Effector memory CD4-positive, alpha-beta T cell (primary cell): Measurements from ENCODE around the gene GSTM1.
"Not testable (repeated sequence)": the region's sequence is repeated elsewhere in the genome, so short reads cannot be mapped to it uniquely, and the experiment has no call there.

Source experiments
- DNase-seq, 3 donors: peaks; one replicate each; pipeline ENCODE4 v3.0.0-alpha.2; 2020
- H3K27ac ChIP-seq: 2 replicates; pipeline ENCODE4 v1.7.0; 2013; ENCODE audit warnings: mild to moderate bottlenecking, low read length, moderate library complexity; ENCODE audit not compliant: insufficient read depth, poor library complexity, severe bottlenecking
- H3K27me3 ChIP-seq: replicated peaks from 2 replicates; pipeline ENCODE4 v1.7.0; 2013; ENCODE audit warnings: mild to moderate bottlenecking, low read length; ENCODE audit not compliant: insufficient read depth, control insufficient read depth, poor library complexity, severe bottlenecking
- H3K36me3 ChIP-seq: 2 replicates; pipeline ENCODE4 v1.7.0; 2013; ENCODE audit warnings: mild to moderate bottlenecking, low read length, moderate library complexity; ENCODE audit not compliant: control insufficient read depth, insufficient read depth
- H3K4me1 ChIP-seq: 2 replicates; pipeline ENCODE4 v1.7.0; 2013; ENCODE audit warnings: low read length, mild to moderate bottlenecking; ENCODE audit not compliant: control insufficient read depth, insufficient read depth, poor library complexity, severe bottlenecking
- H3K4me3 ChIP-seq: 2 replicates; pipeline ENCODE4 v1.7.0; 2013; ENCODE audit warnings: low read length, low read depth, mild to moderate bottlenecking; ENCODE audit not compliant: insufficient read depth, poor library complexity, severe bottlenecking
- H3K9me3 ChIP-seq: 2 replicates; pipeline ENCODE4 v1.7.0; 2013; ENCODE audit warnings: mild to moderate bottlenecking, low read length, moderate library complexity; ENCODE audit not compliant: control insufficient read depth

GSTM1 gene

DNA sequence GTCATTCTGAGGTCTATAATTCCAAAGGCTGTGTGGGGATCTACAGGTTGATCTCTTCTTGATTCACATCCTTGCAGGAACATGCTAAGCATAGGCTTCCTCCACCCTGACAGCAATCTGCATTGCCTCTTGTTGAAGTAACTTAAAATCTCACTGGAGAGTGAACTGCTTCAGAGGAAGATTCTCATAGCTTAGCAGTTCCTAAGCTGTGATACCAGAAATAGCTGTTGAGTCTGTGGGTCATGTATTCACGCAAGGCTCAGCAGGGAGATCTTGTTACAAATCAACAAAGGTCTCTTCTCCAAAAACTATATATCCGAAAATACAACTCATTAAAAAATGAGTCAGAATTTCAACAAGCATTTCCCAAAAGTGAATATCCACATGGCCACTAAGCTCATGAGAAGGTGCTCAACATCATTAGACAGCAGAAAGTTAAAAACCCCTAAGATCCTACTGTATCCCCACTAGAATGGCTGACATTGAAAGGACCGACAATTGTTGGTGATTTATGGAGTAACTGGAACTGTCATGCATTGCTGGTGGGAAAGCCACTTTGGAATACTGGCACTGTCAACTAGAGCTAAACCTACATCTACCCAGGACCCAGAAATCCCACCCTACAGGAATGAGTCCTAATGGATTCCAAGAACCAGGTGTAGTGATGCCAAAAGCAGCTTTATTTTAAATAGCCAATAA, 10.8 kb upstream of the GSTM1 start:
- not testable (repeated sequence) for H3K27ac ChIP-seq, H3K9me3 ChIP-seq, H3K4me1 ChIP-seq, H3K4me3 ChIP-seq, H3K27me3 ChIP-seq, H3K36me3 ChIP-seq, DNase-seq

DNA sequence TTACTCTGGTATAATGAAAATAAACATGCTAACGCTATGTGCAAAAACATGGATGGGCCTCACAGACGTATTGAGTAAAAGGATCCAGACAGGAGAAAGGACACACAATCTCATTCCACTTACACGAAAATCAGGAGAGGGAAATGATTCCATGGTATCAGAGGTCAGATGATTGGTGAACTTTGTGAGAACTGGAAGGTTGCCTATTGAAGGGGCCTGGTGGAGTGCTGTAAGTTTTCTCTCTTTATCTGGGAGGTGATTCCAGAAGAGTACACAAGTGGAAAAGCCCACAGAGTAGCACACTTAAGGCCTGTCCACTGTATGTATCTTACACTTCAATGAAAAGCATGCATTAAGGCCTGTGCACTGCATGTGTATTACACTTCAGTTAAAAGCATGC, 10.2 kb upstream of the GSTM1 start:
- no peaks in the 10 kb centered on the region for H3K27me3 ChIP-seq
- no peaks in the 10 kb centered on the region for H3K36me3 ChIP-seq
- DNase-seq, result no peak
- no peaks in the 10 kb centered on the region for H3K9me3 ChIP-seq
- H3K4me1 ChIP-seq, result no peaks in the 10 kb centered on the region
- no peak overlapping the region for H3K27ac ChIP-seq
- H3K4me3 ChIP-seq, result no peak overlapping the region

DNA sequence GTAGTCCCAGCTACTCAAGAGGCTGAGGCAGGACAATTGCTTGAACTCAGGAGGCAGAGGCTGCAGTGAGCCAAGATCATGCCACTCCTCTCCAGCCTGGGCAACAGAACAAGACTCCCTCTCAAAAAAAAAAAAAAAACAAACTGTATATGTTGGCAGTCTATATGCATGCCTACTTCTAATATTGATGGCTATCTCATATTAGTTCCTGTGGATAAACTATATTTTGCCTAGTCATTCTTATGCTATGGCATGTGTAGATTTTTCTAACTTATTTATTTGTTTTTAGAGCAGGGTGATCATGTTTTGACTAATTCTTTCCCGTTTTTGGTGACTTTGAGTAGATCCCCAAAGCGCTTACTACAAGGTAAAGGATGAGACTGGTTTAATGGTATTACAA, 9.0 kb upstream of the GSTM1 start:
- not testable (repeated sequence) for H3K4me1 ChIP-seq, DNase-seq, H3K9me3 ChIP-seq, H3K4me3 ChIP-seq, H3K27me3 ChIP-seq, H3K27ac ChIP-seq, H3K36me3 ChIP-seq

DNA sequence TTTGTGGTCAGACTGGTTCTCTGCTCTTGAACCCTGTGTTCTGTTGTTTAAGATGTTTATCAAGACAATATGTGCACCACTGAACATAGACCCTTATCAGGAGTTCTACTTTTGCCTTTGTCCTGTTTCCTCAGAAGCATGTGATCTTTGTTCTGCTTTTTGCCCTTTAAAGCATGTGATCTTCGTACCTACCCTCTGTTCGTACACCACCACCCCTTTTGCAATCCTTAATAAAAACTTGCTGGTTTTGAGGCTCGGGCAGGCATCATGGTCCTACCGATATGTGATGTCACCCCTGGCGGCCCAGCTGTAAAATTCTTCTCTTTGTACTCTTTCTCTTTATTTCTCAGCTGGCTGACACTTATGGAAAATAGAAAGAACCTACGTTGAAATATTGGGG, 2.8 kb upstream of the GSTM1 start:
- H3K9me3 ChIP-seq, H3K4me1 ChIP-seq, H3K36me3 ChIP-seq, H3K4me3 ChIP-seq, H3K27ac ChIP-seq, H3K27me3 ChIP-seq, DNase-seq: not testable (repeated sequence)

DNA sequence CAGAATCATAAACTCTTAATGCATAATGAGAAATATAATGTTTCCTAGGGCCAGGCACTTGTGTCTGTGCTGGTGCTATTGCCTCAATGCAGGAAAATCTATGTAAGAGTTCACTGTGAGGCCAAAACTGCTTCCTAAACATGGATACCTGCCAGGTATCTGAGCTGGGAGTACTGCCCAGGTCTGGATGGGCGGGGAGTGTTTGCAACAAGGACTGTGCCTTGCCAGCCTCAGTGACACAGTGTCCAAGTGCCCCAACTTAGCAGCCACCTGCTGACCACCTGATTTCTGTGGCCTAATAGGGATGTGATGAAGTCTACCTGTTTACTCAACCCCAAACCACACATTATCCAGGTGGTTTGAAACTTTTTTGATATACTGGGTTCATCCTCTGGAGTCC, 2.2 kb upstream of the GSTM1 start:
- H3K4me3 ChIP-seq, H3K27ac ChIP-seq, H3K9me3 ChIP-seq, DNase-seq, H3K36me3 ChIP-seq, H3K27me3 ChIP-seq, H3K4me1 ChIP-seq: not testable (repeated sequence)

DNA sequence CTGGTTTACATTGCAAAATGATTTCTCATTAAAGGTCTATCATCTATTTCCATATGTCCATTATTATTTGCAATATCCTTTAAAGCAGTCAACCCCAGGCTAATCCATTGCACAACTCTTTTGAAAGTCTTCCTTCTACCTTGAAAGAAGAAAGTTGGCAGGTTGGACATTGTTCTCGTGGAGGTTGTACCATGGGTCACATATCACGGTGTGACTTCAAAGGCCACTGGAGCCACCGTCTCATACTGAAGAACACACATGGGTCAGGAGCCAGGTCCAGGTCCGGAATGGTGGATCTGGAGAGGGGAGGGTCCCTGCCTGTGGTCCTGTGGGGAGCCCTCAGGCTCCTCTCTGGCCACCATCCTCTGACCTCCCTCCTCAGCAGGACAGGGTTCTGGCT, 1.7 kb upstream of the GSTM1 start:
- not testable (repeated sequence) for H3K27ac ChIP-seq, H3K9me3 ChIP-seq, H3K4me1 ChIP-seq, H3K4me3 ChIP-seq, DNase-seq, H3K36me3 ChIP-seq, H3K27me3 ChIP-seq

DNA sequence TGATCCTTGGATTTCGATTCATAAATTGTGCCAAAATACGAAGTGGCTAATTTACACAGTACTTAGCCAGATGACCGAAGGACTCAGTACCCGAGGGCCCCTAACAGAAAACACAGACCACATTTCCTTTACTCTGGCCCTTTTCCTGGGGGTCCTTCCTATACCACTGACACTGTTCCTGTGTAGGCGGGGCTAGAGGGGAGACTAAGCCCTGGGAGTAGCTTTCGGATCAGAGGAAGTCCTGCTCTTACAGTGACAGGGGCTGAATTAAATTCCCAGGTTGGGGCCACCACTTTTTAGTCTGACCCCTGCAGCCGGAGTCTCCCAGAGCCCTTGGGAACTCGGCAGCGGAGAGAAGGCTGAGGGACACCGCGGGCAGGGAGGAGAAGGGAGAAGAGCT, 508 bp upstream of the GSTM1 start:
- H3K9me3 ChIP-seq, H3K27ac ChIP-seq, H3K36me3 ChIP-seq: not testable (repeated sequence)

DNA sequence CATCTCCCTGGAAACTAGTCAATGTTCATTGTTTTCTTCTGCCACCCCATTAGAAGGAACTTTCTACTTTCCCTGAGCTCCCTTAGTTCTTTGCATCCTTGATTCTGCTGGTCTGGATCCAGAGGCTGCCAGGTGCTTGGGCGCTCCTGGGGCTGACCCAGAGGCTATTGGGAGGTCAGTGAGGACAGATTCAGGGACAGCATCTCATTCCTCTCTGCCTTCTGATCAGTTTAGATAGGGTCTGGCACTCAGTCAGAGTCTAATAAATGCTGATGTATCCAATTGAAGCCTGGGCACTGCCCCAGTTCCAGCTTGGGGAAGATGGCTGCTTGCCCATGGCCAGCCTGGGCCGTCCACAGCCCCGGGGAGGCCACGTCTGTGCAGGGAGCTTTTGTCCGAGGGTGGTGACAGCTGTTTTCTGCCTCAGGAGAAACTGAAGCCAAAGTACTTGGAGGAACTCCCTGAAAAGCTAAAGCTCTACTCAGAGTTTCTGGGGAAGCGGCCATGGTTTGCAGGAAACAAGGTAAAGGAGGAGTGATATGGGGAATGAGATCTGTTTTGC, 2.3 kb downstream of the GSTM1 start:
- no peaks in the 10 kb centered on the region for H3K4me1 ChIP-seq
- H3K27ac ChIP-seq, result no peak overlapping the region
- no peaks in the 10 kb centered on the region for H3K36me3 ChIP-seq
- no peaks in the 10 kb centered on the region for H3K27me3 ChIP-seq
- no peaks in the 10 kb centered on the region for H3K9me3 ChIP-seq
- no peak for DNase-seq
- no peak overlapping the region for H3K4me3 ChIP-seq

More for the DNA sequence above, 508 bp upstream of the GSTM1 start:
- DNase-seq, H3K4me1 ChIP-seq, H3K27me3 ChIP-seq, H3K4me3 ChIP-seq: not testable (repeated sequence)

DNA sequence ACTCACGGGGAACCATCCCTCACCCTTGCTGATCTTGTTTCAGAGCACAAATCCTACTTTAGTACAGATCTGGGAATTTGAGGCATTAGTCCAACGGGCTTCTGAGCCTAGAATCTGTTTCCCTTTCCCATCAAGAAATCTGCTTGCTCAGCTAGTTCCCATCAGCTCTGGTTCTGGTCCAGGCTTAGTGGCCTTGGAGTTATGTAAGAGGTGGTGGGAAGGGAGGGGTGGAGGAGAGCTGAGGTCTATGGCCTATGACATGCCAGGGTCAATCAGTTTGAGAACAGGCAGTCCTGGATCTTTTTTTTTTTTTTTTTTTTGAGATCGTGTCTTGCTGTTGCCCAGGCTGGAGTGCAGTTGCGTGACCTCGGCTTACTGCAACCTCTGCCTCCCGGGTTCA, 4.1 kb downstream of the GSTM1 start:
- Histone ChIP-seq H3K36me3 (no peaks in the 10 kb centered on the region), H3K27me3 (no peaks in the 10 kb centered on the region), H3K27ac (no peak overlapping the region), H3K9me3 (no peaks in the 10 kb centered on the region), H3K4me3 (no peak overlapping the region), H3K4me1 (no peaks in the 10 kb centered on the region)
- DNase-seq, result no peak

DNA sequence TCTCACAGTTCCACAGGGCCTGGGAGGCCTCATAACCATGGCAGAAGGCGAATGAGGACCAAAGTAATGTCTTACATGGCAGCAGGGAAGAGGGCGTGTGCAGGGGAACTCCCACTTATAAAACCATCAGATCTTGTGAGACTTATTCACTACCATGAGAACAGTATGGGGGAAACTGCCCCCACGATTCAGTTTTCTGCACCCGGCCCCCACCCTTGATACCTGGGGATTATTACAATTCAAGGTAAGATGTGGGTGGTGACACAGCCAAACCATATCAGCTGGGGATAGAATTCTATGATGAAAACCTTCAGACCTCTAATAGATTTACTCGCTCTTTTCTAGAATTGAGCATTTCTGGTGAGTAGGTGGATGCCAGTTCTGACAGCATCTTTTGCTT, 6.8 kb downstream of the GSTM1 start:
- not testable (repeated sequence) for H3K4me1 ChIP-seq, H3K27ac ChIP-seq, DNase-seq, H3K4me3 ChIP-seq, H3K27me3 ChIP-seq, H3K36me3 ChIP-seq, H3K9me3 ChIP-seq
